SK-N-SH treated with all-trans-retinoic acid at 6 μM for 48 hours (cell line): ENCODE measurements around the gene HSD17B11.
"Not testable (repeated sequence)": the region's sequence is repeated elsewhere in the genome, so short reads cannot be mapped to it uniquely, and the experiment has no call there.

Source experiments
- ATAC-seq: fragments of 200-7000 bp; cut with Tn5 transposase; 3 replicates; pipeline ENCODE4 v1.9.1; 2020; ENCODE audit warnings: mild to moderate bottlenecking, moderate library complexity
- ARNTL ChIP-seq: fragments of 450-650 bp; formaldehyde crosslinking; IDR thresholded peaks from 2 replicates; pipeline ENCODE4 v1.5.0; 2020; ENCODE audit warnings: low read depth, mild to moderate bottlenecking, moderate library complexity, borderline replicate concordance
- BACH2 ChIP-seq: fragments of 250-450 bp; sonication (Bioruptor Pico); IDR thresholded peaks from 2 replicates; pipeline ENCODE4 v1.9.0; 2021; ENCODE audit warnings: mild to moderate bottlenecking, borderline replicate concordance
- CSDC2 ChIP-seq: fragments of 250-450 bp; sonication (Bioruptor Pico); IDR thresholded peaks from 2 replicates; pipeline ENCODE4 v1.5.0; 2020; ENCODE audit warnings: mild to moderate bottlenecking, moderate library complexity
- ESRRG ChIP-seq: fragments of 250-450 bp; sonication (Bioruptor Pico); IDR thresholded peaks from 2 replicates; pipeline ENCODE4 v1.6.1; 2021; ENCODE audit warnings: mild to moderate bottlenecking
- GLIS3 ChIP-seq: fragments of 250-450 bp; sonication (Bioruptor Pico); IDR thresholded peaks from 2 replicates; pipeline ENCODE4 v1.5.0; 2020; ENCODE audit warnings: mild to moderate bottlenecking, moderate library complexity
- ISL1 ChIP-seq: fragments of 250-450 bp; sonication (Bioruptor Pico); IDR thresholded peaks from 2 replicates; pipeline ENCODE4 v2.1.2; 2022; ENCODE audit warnings: mild to moderate bottlenecking, moderate library complexity
- OSR1 ChIP-seq: fragments of 250-450 bp; sonication (Bioruptor Pico); IDR thresholded peaks from 2 replicates; pipeline ENCODE4 v1.8.0; 2022; ENCODE audit warnings: moderate library complexity, mild to moderate bottlenecking, inconsistent platforms
- PPARA ChIP-seq: fragments of 250-450 bp; sonication (Bioruptor Pico); IDR thresholded peaks from 2 replicates; pipeline ENCODE4 v1.5.0; 2020; ENCODE audit warnings: mild to moderate bottlenecking, borderline replicate concordance
- RARB ChIP-seq: fragments of 250-450 bp; sonication (Bioruptor Pico); IDR thresholded peaks from 2 replicates; pipeline ENCODE4 v1.8.0; 2021; ENCODE audit warnings: mild to moderate bottlenecking, moderate library complexity
- SNAI2 ChIP-seq: fragments of 250-450 bp; sonication (Bioruptor Pico); IDR thresholded peaks from 2 replicates; pipeline ENCODE4 v1.5.0; 2020; ENCODE audit warnings: mild to moderate bottlenecking, moderate library complexity
- TOX ChIP-seq: fragments of 250-450 bp; sonication (Bioruptor Pico); IDR thresholded peaks from 2 replicates; pipeline ENCODE4 v1.8.0; 2021; ENCODE audit warnings: mild to moderate bottlenecking, moderate library complexity, borderline replicate concordance
- ZC3H10 ChIP-seq: fragments of 250-450 bp; sonication (Bioruptor Pico); IDR thresholded peaks from 2 replicates; pipeline ENCODE4 v1.5.1; 2021; ENCODE audit warnings: mild to moderate bottlenecking, moderate library complexity
- ZFP3 ChIP-seq: fragments of 250-450 bp; sonication (Bioruptor Pico); IDR thresholded peaks from 2 replicates; pipeline ENCODE4 v1.5.0; 2020; ENCODE audit warnings: mild to moderate bottlenecking, moderate library complexity
- ZFP30 ChIP-seq: fragments of 450-650 bp; formaldehyde crosslinking; IDR thresholded peaks from 2 replicates; pipeline ENCODE4 v1.5.0; 2022; ENCODE audit warnings: mild to moderate bottlenecking, moderate library complexity
- ZNF565 ChIP-seq: fragments of 450-650 bp; formaldehyde crosslinking; conservative IDR thresholded peaks from 2 replicates; pipeline ENCODE4 v1.5.0; 2020; ENCODE audit warnings: low read depth, mild to moderate bottlenecking, moderate library complexity
- ZNF70 ChIP-seq: fragments of 450-650 bp; formaldehyde crosslinking; IDR thresholded peaks from 2 replicates; pipeline ENCODE4 v1.5.0; 2020; ENCODE audit warnings: mild to moderate bottlenecking, moderate library complexity
- ZNF8 ChIP-seq: fragments of 450-650 bp; formaldehyde crosslinking; IDR thresholded peaks from 2 replicates; pipeline ENCODE4 v1.5.0; 2020; ENCODE audit warnings: mild to moderate bottlenecking, moderate library complexity
- TF ChIP-seq, protein P1 (sequence below): fragments of 250-450 bp; sonication (Bioruptor Pico); IDR thresholded peaks from 2 replicates; pipeline ENCODE4 v1.8.0; 2021; ENCODE audit warnings: low read depth, mild to moderate bottlenecking, moderate library complexity, borderline replicate concordance
- TF ChIP-seq, protein P2 (sequence below): fragments of 250-450 bp; sonication (Bioruptor Pico); IDR thresholded peaks from 2 replicates; pipeline ENCODE4 v1.5.1; 2021; ENCODE audit warnings: mild to moderate bottlenecking, moderate library complexity
- TF ChIP-seq, protein P3 (sequence below): fragments of 250-450 bp; sonication (Bioruptor Pico); IDR thresholded peaks from 2 replicates; pipeline ENCODE4 v1.8.0; 2020; ENCODE audit warnings: mild to moderate bottlenecking, moderate library complexity, borderline replicate concordance
- TF ChIP-seq, protein P4 (sequence below): fragments of 250-450 bp; sonication (Bioruptor Pico); IDR thresholded peaks from 2 replicates; pipeline ENCODE4 v1.5.1; 2020; ENCODE audit warnings: low read depth, mild to moderate bottlenecking, moderate library complexity

HSD17B11 gene

DNA sequence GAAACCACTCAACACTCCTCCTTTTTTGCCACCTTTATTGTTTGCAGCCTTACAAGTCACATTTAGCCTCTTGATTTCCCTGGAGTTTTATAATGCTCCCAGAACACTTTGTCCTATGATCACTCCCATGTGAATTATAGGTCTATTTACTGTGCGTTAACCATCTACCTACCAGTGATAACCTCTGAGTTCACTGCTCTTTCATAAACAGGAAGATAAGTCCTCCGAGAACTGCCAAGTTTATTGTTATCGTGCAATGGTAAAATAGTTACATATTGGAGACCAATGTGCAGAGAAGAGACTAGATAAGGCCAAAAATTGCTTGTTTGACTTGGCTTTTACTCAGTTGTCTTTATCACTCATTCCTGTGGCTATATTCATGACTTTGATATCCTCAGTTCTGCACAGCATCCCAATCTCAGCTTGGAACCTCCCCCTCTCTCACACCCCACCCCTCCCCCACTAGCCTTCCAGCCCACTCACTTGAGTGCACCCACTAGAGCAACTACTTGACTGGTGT, 18.5 kb upstream of the HSD17B11 start:
- TF ChIP-seq ZFP30 (CRISPR knock-in tag), result no peak
- TF ChIP-seq ZNF8, result no peak
- no peak for TF ChIP-seq GLIS3 (CRISPR knock-in tag)
- TF ChIP-seq ESRRG, result no peak
- no peak for TF ChIP-seq BACH2 (CRISPR knock-in tag)
- TF ChIP-seq, protein P1, sequence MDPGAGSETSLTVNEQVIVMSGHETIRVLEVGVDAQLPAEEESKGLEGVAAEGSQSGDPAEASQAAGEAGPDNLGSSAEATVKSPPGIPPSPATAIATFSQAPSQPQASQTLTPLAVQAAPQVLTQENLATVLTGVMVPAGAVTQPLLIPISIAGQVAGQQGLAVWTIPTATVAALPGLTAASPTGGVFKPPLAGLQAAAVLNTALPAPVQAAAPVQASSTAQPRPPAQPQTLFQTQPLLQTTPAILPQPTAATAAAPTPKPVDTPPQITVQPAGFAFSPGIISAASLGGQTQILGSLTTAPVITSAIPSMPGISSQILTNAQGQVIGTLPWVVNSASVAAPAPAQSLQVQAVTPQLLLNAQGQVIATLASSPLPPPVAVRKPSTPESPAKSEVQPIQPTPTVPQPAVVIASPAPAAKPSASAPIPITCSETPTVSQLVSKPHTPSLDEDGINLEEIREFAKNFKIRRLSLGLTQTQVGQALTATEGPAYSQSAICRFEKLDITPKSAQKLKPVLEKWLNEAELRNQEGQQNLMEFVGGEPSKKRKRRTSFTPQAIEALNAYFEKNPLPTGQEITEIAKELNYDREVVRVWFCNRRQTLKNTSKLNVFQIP (CRISPR knock-in tag), result no peak
- TF ChIP-seq SNAI2, result no peak
- no peak for TF ChIP-seq ZNF565
- TF ChIP-seq PPARA (CRISPR knock-in tag), result no peak
- TF ChIP-seq, protein P2, sequence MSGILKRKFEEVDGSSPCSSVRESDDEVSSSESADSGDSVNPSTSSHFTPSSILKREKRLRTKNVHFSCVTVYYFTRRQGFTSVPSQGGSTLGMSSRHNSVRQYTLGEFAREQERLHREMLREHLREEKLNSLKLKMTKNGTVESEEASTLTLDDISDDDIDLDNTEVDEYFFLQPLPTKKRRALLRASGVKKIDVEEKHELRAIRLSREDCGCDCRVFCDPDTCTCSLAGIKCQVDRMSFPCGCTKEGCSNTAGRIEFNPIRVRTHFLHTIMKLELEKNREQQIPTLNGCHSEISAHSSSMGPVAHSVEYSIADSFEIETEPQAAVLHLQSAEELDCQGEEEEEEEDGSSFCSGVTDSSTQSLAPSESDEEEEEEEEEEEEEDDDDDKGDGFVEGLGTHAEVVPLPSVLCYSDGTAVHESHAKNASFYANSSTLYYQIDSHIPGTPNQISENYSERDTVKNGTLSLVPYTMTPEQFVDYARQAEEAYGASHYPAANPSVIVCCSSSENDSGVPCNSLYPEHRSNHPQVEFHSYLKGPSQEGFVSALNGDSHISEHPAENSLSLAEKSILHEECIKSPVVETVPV (CRISPR knock-in tag), result no peak
- TF ChIP-seq OSR1, result no peak
- no peak for TF ChIP-seq ARNTL
- no peak for TF ChIP-seq ZNF70 (CRISPR knock-in tag)
- TF ChIP-seq RARB, result no peak
- TF ChIP-seq ZFP3, result no peak
- TF ChIP-seq, protein P3, sequence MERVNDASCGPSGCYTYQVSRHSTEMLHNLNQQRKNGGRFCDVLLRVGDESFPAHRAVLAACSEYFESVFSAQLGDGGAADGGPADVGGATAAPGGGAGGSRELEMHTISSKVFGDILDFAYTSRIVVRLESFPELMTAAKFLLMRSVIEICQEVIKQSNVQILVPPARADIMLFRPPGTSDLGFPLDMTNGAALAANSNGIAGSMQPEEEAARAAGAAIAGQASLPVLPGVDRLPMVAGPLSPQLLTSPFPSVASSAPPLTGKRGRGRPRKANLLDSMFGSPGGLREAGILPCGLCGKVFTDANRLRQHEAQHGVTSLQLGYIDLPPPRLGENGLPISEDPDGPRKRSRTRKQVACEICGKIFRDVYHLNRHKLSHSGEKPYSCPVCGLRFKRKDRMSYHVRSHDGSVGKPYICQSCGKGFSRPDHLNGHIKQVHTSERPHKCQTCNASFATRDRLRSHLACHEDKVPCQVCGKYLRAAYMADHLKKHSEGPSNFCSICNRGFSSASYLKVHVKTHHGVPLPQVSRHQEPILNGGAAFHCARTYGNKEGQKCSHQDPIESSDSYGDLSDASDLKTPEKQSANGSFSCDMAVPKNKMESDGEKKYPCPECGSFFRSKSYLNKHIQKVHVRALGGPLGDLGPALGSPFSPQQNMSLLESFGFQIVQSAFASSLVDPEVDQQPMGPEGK (CRISPR knock-in tag), result no peak
- ATAC-seq, result no peak

DNA sequence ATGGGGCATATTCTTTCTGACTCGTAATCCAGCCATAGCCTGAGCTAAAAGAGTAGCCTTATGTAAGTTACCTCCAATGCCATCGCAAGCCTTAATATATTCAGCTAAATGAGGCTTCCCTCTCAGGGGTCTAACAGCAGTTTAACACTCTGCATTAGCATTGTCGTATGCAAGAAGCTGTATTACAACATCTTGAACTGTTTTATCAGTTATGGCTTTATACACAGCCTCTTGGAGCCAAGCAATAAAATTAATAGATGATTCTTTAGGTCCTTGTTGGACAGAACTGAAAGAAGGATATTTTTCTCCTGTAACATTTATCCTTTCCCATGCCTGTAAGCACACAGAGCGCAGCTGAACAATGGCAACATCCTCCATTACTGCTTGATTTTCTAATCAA, 15.9 kb upstream of the HSD17B11 start:
- not testable (repeated sequence) for ATAC-seq

DNA sequence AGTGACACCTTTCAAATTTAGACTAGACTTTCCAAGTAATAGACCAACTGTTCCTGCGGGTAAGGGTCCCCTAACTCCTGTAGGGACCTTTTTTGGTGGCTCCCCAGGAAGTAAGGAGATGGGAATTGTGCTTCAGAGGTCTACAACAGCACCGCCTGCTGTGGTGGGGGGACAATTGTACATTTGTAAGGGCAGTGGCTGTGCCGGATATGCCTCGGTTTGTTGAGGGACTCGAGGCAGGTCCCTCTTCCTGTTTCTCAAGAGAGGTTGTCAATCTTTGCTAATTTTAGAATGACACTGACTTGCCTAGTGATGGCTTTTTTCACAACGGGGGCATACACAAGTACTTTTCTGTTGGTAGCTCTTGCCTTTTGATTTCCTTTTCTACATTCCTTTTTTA, 15.5 kb upstream of the HSD17B11 start:
- no peak for ATAC-seq
- TF ChIP-seq CSDC2, result no peak
- TF ChIP-seq, protein P1 (CRISPR knock-in tag), result no peak
- TF ChIP-seq TOX (CRISPR knock-in tag), result no peak
- no peak for TF ChIP-seq GLIS3 (CRISPR knock-in tag)
- TF ChIP-seq ZC3H10, result no peak
- no peak for TF ChIP-seq ZFP30 (CRISPR knock-in tag)
- TF ChIP-seq ZNF8, result no peak
- TF ChIP-seq ARNTL, result no peak
- TF ChIP-seq, protein P4, sequence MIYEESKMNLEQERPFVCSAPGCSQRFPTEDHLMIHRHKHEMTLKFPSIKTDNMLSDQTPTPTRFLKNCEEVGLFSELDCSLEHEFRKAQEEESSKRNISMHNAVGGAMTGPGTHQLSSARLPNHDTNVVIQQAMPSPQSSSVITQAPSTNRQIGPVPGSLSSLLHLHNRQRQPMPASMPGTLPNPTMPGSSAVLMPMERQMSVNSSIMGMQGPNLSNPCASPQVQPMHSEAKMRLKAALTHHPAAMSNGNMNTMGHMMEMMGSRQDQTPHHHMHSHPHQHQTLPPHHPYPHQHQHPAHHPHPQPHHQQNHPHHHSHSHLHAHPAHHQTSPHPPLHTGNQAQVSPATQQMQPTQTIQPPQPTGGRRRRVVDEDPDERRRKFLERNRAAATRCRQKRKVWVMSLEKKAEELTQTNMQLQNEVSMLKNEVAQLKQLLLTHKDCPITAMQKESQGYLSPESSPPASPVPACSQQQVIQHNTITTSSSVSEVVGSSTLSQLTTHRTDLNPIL, result no peak
- TF ChIP-seq ISL1 (CRISPR knock-in tag), result no peak
- no peak for TF ChIP-seq ZNF565
- TF ChIP-seq SNAI2, result no peak
- no peak for TF ChIP-seq OSR1
- TF ChIP-seq, all 23 proteins: peak for 0

DNA sequence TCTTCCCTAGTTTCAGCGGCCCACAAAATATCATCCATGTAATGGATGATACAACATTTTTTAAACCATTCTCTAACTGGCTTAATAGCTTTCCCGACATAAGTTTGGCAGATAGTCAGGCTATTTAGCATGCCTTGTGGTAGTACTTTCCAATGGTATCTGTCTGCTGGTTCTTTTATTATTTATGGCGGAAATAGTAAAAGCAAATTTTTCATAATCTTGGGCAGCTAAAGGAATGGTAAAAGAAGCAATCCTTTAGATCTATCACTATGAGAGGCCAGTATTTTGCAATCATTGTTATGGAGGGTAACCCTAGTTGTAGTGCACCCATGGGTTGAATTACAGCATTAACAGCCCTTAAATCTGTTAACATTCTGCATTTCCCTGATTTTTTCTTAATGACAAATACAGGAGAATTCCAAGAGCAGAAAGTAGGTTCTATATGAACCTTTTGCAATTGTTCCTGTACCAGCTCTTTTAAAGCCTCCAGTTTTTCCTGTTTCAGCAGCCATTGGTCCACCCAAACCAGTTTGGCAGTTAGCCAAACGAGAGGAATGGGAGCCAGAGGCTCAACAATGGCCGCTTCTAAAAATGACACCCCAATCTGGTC, 14.3 kb upstream of the HSD17B11 start:
- TF ChIP-seq ZFP30 (CRISPR knock-in tag) (no peak), PPARA (CRISPR knock-in tag) (no peak), BACH2 (CRISPR knock-in tag) (no peak), GLIS3 (CRISPR knock-in tag) (no peak), ZNF70 (CRISPR knock-in tag) (no peak), ZC3H10 (no peak), ZNF8 (no peak)
- ATAC-seq, result no peak
